Measurements from ENCODE around the gene SENP6. TPM values are rescaled to one million over a fixed set of nuclear protein-coding genes. Genes with fewer than 3 reads are reported as not detected.
"Not testable (repeated sequence)": the region's sequence is repeated elsewhere in the genome, so short reads cannot be mapped to it uniquely, and the experiment has no call there.

Gene SENP6
- total and polyA plus RNA-seq, 5 experiments from 2014 or later, result 48.4 to 147 (median 67.3) TPM

GRCh38 chr6:75624335-75624734 is 22.7 kb downstream of the SENP6 start:
- DNase-seq (no peak), ATAC-seq (no peak)
- peaks cover 0 to 54% (median 6%) of the 10 kb centered on the region in 3 donors for H3K36me3 Mint-ChIP-seq
- POLR2A ChIA-PET, result no interaction called here
- H3K4me3 Mint-ChIP-seq, result no peak overlapping the region
- peaks cover 12 to 34% (median 26%) of the 10 kb centered on the region in 4 donors for H3K4me1 Mint-ChIP-seq
- H3K9me3 Mint-ChIP-seq, result no peaks in the 10 kb centered on the region
- H3K27ac Mint-ChIP-seq, result peak overlapping the region in 1 of 10 donors; percentile 32
- no peaks in the 10 kb centered on the region for H3K27me3 Mint-ChIP-seq

GRCh38 chr6:75624988-75625387 is 23.3 kb downstream of the SENP6 start:
- Mint-ChIP-seq H3K36me3 (peaks cover 0 to 59% (median 6%) of the 10 kb centered on the region in 3 donors), H3K4me3 (no peak overlapping the region), H3K27me3 (no peaks in the 10 kb centered on the region), H3K4me1 (peaks cover 11 to 27% (median 21%) of the 10 kb centered on the region in 4 donors), H3K27ac (no peak overlapping the region), H3K9me3 (no peaks in the 10 kb centered on the region)
- DNase-seq, result no peak
- ATAC-seq, result no peak
- POLR2A ChIA-PET, result no interaction called here

GRCh38 chr6:75626561-75626960 is 24.9 kb downstream of the SENP6 start:
- DNase-seq (no peak), ATAC-seq (no peak)
- Mint-ChIP-seq H3K4me1 (peaks cover 1 to 16% (median 8%) of the 10 kb centered on the region in 4 donors), H3K27ac (no peak overlapping the region), H3K4me3 (no peak overlapping the region), H3K9me3 (no peaks in the 10 kb centered on the region), H3K27me3 (no peaks in the 10 kb centered on the region), H3K36me3 (peaks cover 0 to 62% (median 6%) of the 10 kb centered on the region in 3 donors)
- POLR2A ChIA-PET, result no interaction called here

GRCh38 chr6:75627708-75628107 is 26.0 kb downstream of the SENP6 start:
- Mint-ChIP-seq H3K36me3 (peaks cover 0 to 61% (median 8%) of the 10 kb centered on the region in 3 donors), H3K4me1 (peaks cover 0 to 15% (median 8%) of the 10 kb centered on the region in 4 donors)
- POLR2A ChIA-PET, DNase-seq, H3K4me3 Mint-ChIP-seq, H3K27me3 Mint-ChIP-seq, ATAC-seq, H3K9me3 Mint-ChIP-seq, H3K27ac Mint-ChIP-seq: not testable (repeated sequence)

- POLR2A ChIA-PET, result no interaction called here
- Mint-ChIP-seq H3K36me3 (peaks cover 0 to 71% (median 16%) of the 10 kb centered on the region in 3 donors), H3K9me3 (no peaks in the 10 kb centered on the region), H3K27me3 (no peaks in the 10 kb centered on the region), H3K4me1 (peaks cover 0 to 14% (median 4%) of the 10 kb centered on the region in 4 donors), H3K4me3 (no peak overlapping the region), H3K27ac (peak overlapping the region in 2 of 10 donors; percentile 6 to 40)
- no peak for DNase-seq
- ATAC-seq, result no peak
Measured at GRCh38 chr6:75631859-75632635, 30.4 kb downstream of the SENP6 start.

GRCh38 chr6:75633045-75633444 is 31.4 kb downstream of the SENP6 start:
- Mint-ChIP-seq H3K36me3 (peaks cover 0 to 76% (median 14%) of the 10 kb centered on the region in 3 donors), H3K27ac (no peak overlapping the region), H3K4me3 (no peak overlapping the region), H3K4me1 (peaks cover 0 to 14% (median 4%) of the 10 kb centered on the region in 4 donors), H3K9me3 (no peaks in the 10 kb centered on the region), H3K27me3 (no peaks in the 10 kb centered on the region)
- DNase-seq (no peak), ATAC-seq (no peak)
- POLR2A ChIA-PET, result no interaction called here

GRCh38 chr6:75642311-75642710 is 40.6 kb downstream of the SENP6 start:
- no peak for DNase-seq
- H3K4me1 Mint-ChIP-seq, result peaks cover 4 to 10% (median 5%) of the 10 kb centered on the region in 4 donors
- peaks cover 0 to 72% (median 20%) of the 10 kb centered on the region in 3 donors for H3K36me3 Mint-ChIP-seq
- no peak for ATAC-seq
- no peak overlapping the region for H3K4me3 Mint-ChIP-seq
- peak overlapping the region in 2 of 10 donors; percentile 0 to 31 for H3K27ac Mint-ChIP-seq
- H3K9me3 Mint-ChIP-seq, result no peaks in the 10 kb centered on the region
- H3K27me3 Mint-ChIP-seq, result no peaks in the 10 kb centered on the region
- POLR2A ChIA-PET, result no interaction called here

GRCh38 chr6:75643173-75643572 is 41.5 kb downstream of the SENP6 start:
- H3K9me3 Mint-ChIP-seq, result no peaks in the 10 kb centered on the region
- DNase-seq, result no peak
- H3K4me3 Mint-ChIP-seq, result no peak overlapping the region
- POLR2A ChIA-PET, result no interaction called here
- no peak for ATAC-seq
- peak overlapping the region in 1 of 10 donors; percentile 31 for H3K27ac Mint-ChIP-seq
- H3K4me1 Mint-ChIP-seq, result peaks cover 1 to 10% (median 5%) of the 10 kb centered on the region in 4 donors
- peaks cover 0 to 68% (median 18%) of the 10 kb centered on the region in 3 donors for H3K36me3 Mint-ChIP-seq
- H3K27me3 Mint-ChIP-seq, result no peaks in the 10 kb centered on the region

GRCh38 chr6:75656479-75656878 is 54.8 kb downstream of the SENP6 start:
- Mint-ChIP-seq H3K36me3 (peaks cover 0 to 85% (median 36%) of the 10 kb centered on the region in 3 donors), H3K27ac (peak overlapping the region in 4 of 10 donors; percentile 9 to 58 (median 25))
- POLR2A ChIA-PET, result no interaction called here

GRCh38 chr6:75657327-75657726 is 55.6 kb downstream of the SENP6 start:
- ATAC-seq, result no peak
- DNase-seq, result no peak
- Mint-ChIP-seq H3K4me1 (peaks cover 0 to 7% (median 4%) of the 10 kb centered on the region in 4 donors), H3K27ac (peak overlapping the region in 3 of 10 donors; percentile 4 to 81 (median 14)), H3K4me3 (no peak overlapping the region), H3K36me3 (peaks cover 0 to 83% (median 33%) of the 10 kb centered on the region in 3 donors), H3K9me3 (no peaks in the 10 kb centered on the region), H3K27me3 (no peaks in the 10 kb centered on the region)
- POLR2A ChIA-PET, result no interaction called here

More at GRCh38 chr6:75656479-75656878, 54.8 kb downstream of the SENP6 start:
- H3K9me3 Mint-ChIP-seq, result no peaks in the 10 kb centered on the region
- no peak overlapping the region for H3K4me3 Mint-ChIP-seq
- no peaks in the 10 kb centered on the region for H3K27me3 Mint-ChIP-seq
- H3K4me1 Mint-ChIP-seq, result peaks cover 0 to 7% (median 4%) of the 10 kb centered on the region in 4 donors
- DNase-seq (no peak), ATAC-seq (no peak)

GRCh38 chr6:75666592-75666991 is 64.9 kb downstream of the SENP6 start:
- Mint-ChIP-seq H3K36me3 (peaks cover 0 to 83% (median 26%) of the 10 kb centered on the region in 3 donors), H3K4me1 (peaks cover 0 to 1% (median 0%) of the 10 kb centered on the region in 4 donors), H3K27ac (peak overlapping the region in 2 of 10 donors; percentile 17 to 29), H3K9me3 (no peaks in the 10 kb centered on the region), H3K27me3 (no peaks in the 10 kb centered on the region), H3K4me3 (no peak overlapping the region)
- POLR2A ChIA-PET, result no interaction called here
- no peak for DNase-seq
- ATAC-seq, result no peak

GRCh38 chr6:75673884-75674283 is 72.2 kb downstream of the SENP6 start:
- Mint-ChIP-seq H3K27ac (no peak overlapping the region), H3K27me3 (no peaks in the 10 kb centered on the region), H3K4me3 (no peak overlapping the region), H3K4me1 (no peaks in the 10 kb centered on the region), H3K9me3 (no peaks in the 10 kb centered on the region), H3K36me3 (peaks cover 16 to 76% (median 29%) of the 10 kb centered on the region in 3 donors)
- POLR2A ChIA-PET, result no interaction called here
- ATAC-seq (no peak), DNase-seq (no peak)

- peaks cover 0 to 17% (median 6%) of the 10 kb centered on the region in 9 donors for H3K9me3 Mint-ChIP-seq
- H3K4me1 Mint-ChIP-seq, result no peaks in the 10 kb centered on the region
- ATAC-seq (no peak), DNase-seq (no peak)
- H3K4me3 Mint-ChIP-seq, result no peak overlapping the region
- POLR2A ChIA-PET, result interaction anchor here (0.5 kb wide), 1 partner anchor 77 kb away, joined by 3 read pairs; no protein-coding TSS in a partner anchor
- peaks cover 39 to 85% (median 50%) of the 10 kb centered on the region in 3 donors for H3K36me3 Mint-ChIP-seq
- H3K27ac Mint-ChIP-seq, result no peak overlapping the region
- H3K27me3 Mint-ChIP-seq, result no peaks in the 10 kb centered on the region
Measured at GRCh38 chr6:75676377-75676776, 74.7 kb downstream of the SENP6 start.
